SK-N-SH (cell line): ENCODE results near the gene PLAAT4.

ENCODE experiments used
- ELF1 ChIP-seq: IDR thresholded peaks from 2 replicates; pipeline ENCODE4 v1.4.0; 2012
- EZH2phosphoT487 ChIP-seq: fragments of 200-600 bp; sonication (generic); IDR thresholded peaks from 2 replicates; pipeline ENCODE4 v1.6.1; 2017; ENCODE audit warnings: low read depth, mixed run types, mild to moderate bottlenecking, antibody characterized with exemption, moderate library complexity, borderline replicate concordance
- GABPA ChIP-seq: IDR thresholded peaks from 2 replicates; pipeline ENCODE4 v1.4.0; 2012; ENCODE audit warnings: low read depth, mild to moderate bottlenecking
- MEF2A ChIP-seq: IDR thresholded peaks from 2 replicates; pipeline ENCODE4 v1.4.0; 2012; ENCODE audit warnings: low read depth, borderline replicate concordance
- POLR2AphosphoS5 ChIP-seq: IDR thresholded peaks from 2 replicates; pipeline ENCODE4 v1.6.1; 2012; ENCODE audit warnings: low read depth, low read length
- RFX5 ChIP-seq: IDR thresholded peaks from 2 replicates; pipeline ENCODE4 v1.6.1; 2012; ENCODE audit warnings: mild to moderate bottlenecking, improper control_type of control experiment, low read length
- SIN3A ChIP-seq: IDR thresholded peaks from 2 replicates; pipeline ENCODE4 v1.6.1; 2012; ENCODE audit warnings: low read depth, mild to moderate bottlenecking, low read length, moderate library complexity, borderline replicate concordance
- TAF1 ChIP-seq: IDR thresholded peaks from 2 replicates; pipeline ENCODE4 v1.6.1; 2012; ENCODE audit warnings: low read depth, mild to moderate bottlenecking, low read length, moderate library complexity, borderline replicate concordance
- TCF12 ChIP-seq: IDR thresholded peaks from 2 replicates; pipeline ENCODE4 v1.4.0; 2012
- YY1 ChIP-seq: IDR thresholded peaks from 2 replicates; pipeline ENCODE4 v1.4.0; 2012; ENCODE audit warnings: low read depth, mild to moderate bottlenecking
- TF ChIP-seq, protein P1 (sequence below): fragments of 200-600 bp; sonication (generic); IDR thresholded peaks from 2 replicates; pipeline ENCODE4 v1.6.1; 2017; ENCODE audit warnings: antibody characterized with exemption, mild to moderate bottlenecking, moderate library complexity
- TF ChIP-seq, protein P2 (sequence below): fragments of 150-350 bp; IDR thresholded peaks from 2 replicates; pipeline ENCODE4 v1.6.1; 2017; ENCODE audit warnings: antibody characterized with exemption, low read length, low read depth, borderline replicate concordance
- TF ChIP-seq, protein P3 (sequence below): IDR thresholded peaks from 2 replicates; pipeline ENCODE4 v1.4.0; 2012; ENCODE audit warnings: low read depth, borderline replicate concordance
- TF ChIP-seq, protein P4 (sequence below): IDR thresholded peaks from 2 replicates; pipeline ENCODE4 v1.4.0; 2012; ENCODE audit warnings: low read depth

DNA sequence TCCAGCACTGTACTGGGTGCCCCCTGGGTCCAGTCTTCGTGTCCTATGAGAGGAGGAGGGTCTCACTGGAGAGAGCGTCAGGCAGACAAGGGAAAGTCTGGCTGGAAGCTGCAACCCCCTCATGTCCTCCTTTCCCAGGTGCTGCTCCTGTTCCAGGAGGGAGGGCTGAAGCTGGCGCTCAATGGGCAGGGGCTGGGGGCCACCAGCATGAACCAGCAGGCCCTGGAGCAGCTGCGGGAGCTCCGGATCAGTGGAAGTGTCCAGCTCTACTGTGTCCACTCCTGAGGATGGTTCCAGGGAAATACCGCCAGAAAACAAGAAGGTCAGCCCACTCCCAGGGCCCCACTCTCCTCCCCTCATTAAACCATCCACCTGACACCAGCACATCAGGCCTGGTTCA is 20.5 kb upstream of the PLAAT4 start:
- TF ChIP-seq, protein P1, sequence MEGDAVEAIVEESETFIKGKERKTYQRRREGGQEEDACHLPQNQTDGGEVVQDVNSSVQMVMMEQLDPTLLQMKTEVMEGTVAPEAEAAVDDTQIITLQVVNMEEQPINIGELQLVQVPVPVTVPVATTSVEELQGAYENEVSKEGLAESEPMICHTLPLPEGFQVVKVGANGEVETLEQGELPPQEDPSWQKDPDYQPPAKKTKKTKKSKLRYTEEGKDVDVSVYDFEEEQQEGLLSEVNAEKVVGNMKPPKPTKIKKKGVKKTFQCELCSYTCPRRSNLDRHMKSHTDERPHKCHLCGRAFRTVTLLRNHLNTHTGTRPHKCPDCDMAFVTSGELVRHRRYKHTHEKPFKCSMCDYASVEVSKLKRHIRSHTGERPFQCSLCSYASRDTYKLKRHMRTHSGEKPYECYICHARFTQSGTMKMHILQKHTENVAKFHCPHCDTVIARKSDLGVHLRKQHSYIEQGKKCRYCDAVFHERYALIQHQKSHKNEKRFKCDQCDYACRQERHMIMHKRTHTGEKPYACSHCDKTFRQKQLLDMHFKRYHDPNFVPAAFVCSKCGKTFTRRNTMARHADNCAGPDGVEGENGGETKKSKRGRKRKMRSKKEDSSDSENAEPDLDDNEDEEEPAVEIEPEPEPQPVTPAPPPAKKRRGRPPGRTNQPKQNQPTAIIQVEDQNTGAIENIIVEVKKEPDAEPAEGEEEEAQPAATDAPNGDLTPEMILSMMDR, result no peak
- TF ChIP-seq POLR2AphosphoS5 (no peak), TCF12 (no peak), SIN3A (no peak), RFX5 (no peak), YY1 (no peak), ELF1 (no peak), GABPA (no peak), EZH2phosphoT487 (no peak), MEF2A (no peak), TAF1 (no peak)
- TF ChIP-seq, protein P2, sequence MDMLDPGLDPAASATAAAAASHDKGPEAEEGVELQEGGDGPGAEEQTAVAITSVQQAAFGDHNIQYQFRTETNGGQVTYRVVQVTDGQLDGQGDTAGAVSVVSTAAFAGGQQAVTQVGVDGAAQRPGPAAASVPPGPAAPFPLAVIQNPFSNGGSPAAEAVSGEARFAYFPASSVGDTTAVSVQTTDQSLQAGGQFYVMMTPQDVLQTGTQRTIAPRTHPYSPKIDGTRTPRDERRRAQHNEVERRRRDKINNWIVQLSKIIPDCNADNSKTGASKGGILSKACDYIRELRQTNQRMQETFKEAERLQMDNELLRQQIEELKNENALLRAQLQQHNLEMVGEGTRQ, result no peak
- TF ChIP-seq, protein P3, sequence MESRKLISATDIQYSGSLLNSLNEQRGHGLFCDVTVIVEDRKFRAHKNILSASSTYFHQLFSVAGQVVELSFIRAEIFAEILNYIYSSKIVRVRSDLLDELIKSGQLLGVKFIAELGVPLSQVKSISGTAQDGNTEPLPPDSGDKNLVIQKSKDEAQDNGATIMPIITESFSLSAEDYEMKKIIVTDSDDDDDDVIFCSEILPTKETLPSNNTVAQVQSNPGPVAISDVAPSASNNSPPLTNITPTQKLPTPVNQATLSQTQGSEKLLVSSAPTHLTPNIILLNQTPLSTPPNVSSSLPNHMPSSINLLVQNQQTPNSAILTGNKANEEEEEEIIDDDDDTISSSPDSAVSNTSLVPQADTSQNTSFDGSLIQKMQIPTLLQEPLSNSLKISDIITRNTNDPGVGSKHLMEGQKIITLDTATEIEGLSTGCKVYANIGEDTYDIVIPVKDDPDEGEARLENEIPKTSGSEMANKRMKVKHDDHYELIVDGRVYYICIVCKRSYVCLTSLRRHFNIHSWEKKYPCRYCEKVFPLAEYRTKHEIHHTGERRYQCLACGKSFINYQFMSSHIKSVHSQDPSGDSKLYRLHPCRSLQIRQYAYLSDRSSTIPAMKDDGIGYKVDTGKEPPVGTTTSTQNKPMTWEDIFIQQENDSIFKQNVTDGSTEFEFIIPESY, result no peak
- TF ChIP-seq, protein P4, sequence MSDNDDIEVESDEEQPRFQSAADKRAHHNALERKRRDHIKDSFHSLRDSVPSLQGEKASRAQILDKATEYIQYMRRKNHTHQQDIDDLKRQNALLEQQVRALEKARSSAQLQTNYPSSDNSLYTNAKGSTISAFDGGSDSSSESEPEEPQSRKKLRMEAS, result no peak
